ENCODE measurements around the gene HBZ.
"Not testable (repeated sequence)": the region's sequence is repeated elsewhere in the genome, so short reads cannot be mapped to it uniquely, and the experiment has no call there.

The HBZ gene

DNA sequence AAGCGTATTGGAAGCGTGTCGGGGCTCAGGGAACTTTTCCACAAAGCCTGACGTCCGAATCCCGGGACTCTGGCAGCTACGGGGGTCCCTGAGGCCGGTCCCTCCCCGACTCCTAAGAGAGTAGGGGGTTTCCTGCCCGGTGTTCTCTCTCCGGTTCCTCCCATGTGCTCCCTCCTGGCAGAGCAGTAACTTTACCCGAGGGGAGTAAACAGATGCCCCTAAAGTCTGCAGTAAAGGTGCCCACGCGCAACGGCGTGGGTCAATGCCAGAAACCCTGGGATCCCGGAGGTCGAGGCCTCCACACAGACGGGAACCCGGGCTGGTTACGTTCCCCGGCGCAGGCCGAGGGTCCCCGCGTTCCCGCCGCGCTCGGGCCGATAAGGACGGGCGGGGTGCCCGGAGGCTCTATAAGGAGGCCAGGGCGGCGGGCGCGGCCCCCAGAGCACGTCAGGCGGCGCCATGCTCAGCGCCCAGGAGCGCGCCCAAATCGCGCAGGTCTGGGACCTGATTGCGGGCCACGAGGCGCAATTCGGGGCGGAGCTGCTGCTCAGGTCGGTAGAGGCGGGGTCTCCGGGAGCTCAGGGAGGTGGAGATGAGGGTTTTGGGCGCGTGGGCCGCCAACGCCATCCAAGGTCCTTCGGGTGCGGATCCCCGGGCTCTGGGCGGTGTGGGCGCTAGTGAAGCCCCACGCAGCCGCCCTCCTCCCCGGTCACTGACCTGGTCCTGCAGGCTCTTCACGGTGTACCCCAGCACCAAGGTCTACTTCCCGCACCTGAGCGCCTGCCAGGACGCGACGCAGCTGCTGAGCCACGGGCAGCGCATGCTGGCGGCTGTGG, 13.3 kb downstream of the HBZ start, which contains the start of gene HBM:
TSS of gene HBM (plus strand) at position 440 of the 836 bp plus-strand sequence. CDS start at position 460, 20 bp downstream.
- no peak for DNase-seq (ENCODE audit: low spot score)

DNA sequence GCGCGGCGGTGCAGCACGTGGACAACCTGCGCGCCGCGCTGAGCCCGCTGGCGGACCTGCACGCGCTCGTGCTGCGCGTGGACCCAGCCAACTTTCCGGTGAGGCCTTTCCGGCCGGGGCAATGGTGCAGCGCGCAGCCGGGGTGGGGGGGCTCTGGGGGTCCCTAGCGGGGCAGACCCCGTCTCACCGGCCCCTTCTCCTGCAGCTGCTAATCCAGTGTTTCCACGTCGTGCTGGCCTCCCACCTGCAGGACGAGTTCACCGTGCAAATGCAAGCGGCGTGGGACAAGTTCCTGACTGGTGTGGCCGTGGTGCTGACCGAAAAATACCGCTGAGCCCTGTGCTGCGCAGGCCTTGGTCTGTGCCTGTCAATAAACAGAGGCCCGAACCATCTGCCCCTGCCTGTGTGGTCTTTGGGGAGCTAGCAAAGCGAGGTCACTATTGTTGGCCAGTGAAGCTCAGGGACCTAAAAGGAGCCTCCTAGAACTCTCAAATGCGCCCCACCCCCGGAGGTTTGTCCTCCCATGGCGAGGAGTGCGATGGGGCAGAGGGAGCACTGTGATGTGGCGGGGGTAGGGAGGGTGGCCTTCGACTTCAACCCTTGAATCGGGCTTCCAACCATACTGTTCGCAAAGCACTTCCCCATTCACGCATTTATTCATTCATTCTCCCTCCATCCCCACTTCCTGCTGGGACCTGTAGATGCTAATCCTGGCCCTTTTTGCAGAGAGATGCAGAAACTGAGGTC, 14.1 kb downstream of the HBZ start:
- no peak for DNase-seq (ENCODE audit: low spot score)

DNA sequence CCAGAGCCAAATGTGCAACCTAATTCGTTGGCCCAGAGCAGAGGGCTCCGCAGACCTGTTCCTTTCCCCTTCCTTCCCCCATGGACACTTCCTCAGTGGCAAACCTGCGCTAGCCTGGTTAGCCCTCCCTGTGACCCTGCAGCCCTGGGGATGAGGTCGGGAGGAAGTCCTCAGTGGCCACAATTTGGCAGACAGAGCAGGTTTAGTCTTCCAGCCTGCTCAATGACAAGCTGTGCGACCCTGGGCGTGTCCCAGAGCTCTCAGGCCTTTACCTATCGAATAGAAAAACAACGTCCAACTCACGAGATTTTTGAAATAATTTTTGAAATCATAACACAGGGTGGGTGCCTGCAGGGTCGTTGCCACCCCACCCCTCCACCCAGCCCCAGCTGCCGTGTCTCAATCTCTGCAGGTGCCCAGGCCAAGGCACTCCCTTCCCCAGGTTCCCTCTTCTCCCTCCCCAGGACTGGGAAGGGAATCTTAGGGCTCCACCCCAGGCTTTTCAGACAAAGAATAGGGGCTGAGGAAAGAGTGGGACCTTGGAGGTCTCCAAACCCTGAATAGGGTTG, 14.8 kb downstream of the HBZ start:
- no peak for DNase-seq (ENCODE audit: low spot score)

DNA sequence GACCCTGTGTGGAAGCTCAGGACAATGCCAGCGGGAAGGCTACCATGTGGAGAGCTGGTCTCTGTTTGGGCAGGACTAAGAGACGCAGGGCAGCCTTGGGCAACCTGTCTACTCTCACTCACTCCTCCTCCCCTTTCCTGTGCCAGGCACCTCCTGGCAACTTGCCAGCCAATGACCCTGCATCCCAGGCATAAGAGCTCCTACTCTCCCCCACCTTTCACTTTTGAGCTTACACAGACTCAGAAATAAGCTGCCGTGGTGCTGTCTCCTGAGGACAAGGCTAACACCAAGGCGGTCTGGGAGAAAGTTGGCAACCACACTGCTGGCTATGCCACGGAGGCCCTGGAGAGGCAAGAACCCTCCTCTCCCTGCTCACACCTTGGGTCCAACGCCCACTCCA, 16.0 kb downstream of the HBZ start:
- no peak for DNase-seq (ENCODE audit: low spot score)

DNA sequence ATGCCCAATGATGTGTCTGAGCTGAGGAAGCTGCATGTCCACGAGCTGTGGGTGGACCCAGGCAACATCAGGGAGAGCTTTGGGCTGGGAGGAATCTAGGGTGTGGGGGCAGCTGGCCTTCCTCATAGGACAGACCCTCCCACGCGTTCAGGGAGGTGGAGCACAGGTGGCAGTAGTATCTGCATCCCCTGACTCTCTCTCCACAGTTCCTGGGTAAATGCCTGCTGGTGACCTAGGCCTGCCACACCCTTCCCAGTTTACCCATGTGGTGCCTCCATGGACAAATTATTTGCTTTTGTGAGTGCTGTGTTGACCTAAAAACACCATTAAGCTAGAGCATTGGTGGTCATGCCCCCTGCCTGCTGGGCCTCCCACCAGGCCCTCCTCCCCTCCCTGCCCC, 16.6 kb downstream of the HBZ start:
- DNase-seq (ENCODE audit: low spot score) = no peak

DNA sequence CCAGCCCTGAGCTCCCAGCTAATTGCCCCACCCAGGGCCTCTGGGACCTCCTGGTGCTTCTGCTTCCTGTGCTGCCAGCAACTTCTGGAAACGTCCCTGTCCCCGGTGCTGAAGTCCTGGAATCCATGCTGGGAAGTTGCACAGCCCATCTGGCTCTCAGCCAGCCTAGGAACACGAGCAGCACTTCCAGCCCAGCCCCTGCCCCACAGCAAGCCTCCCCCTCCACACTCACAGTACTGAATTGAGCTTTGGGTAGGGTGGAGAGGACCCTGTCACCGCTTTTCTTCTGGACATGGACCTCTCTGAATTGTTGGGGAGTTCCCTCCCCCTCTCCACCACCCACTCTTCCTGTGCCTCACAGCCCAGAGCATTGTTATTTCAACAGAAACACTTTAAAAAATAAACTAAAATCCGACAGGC, 17.7 kb downstream of the HBZ start:
- DNase-seq (ENCODE audit: low spot score) = not testable (repeated sequence)

DNA sequence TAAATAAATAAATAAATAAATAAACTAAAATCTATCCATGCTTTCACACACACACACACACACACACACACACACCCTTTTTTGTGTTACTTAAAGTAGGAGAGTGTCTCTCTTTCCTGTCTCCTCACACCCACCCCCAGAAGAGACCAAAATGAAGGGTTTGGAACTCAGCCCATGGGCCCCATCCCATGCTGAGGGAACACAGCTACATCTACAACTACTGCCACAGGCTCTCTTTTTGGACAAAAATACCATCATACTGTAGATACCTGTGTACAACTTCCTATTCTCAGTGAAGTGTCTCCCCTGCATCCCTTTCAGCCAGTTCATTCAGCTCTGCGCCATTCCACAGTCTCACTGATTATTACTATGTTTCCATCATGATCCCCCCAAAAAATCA, 18.3 kb downstream of the HBZ start:
- no peak for DNase-seq (ENCODE audit: low spot score)

DNA sequence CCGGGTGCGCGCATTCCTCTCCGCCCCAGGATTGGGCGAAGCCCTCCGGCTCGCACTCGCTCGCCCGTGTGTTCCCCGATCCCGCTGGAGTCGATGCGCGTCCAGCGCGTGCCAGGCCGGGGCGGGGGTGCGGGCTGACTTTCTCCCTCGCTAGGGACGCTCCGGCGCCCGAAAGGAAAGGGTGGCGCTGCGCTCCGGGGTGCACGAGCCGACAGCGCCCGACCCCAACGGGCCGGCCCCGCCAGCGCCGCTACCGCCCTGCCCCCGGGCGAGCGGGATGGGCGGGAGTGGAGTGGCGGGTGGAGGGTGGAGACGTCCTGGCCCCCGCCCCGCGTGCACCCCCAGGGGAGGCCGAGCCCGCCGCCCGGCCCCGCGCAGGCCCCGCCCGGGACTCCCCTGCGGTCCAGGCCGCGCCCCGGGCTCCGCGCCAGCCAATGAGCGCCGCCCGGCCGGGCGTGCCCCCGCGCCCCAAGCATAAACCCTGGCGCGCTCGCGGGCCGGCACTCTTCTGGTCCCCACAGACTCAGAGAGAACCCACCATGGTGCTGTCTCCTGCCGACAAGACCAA, 20.0 kb downstream of the HBZ start, which contains the start of gene HBA2:
TSS of gene HBA2 (plus strand) at position 503 of the 568 bp plus-strand sequence. CDS start at position 540, 37 bp downstream.
- not testable (repeated sequence) for DNase-seq (ENCODE audit: low spot score)

DNA sequence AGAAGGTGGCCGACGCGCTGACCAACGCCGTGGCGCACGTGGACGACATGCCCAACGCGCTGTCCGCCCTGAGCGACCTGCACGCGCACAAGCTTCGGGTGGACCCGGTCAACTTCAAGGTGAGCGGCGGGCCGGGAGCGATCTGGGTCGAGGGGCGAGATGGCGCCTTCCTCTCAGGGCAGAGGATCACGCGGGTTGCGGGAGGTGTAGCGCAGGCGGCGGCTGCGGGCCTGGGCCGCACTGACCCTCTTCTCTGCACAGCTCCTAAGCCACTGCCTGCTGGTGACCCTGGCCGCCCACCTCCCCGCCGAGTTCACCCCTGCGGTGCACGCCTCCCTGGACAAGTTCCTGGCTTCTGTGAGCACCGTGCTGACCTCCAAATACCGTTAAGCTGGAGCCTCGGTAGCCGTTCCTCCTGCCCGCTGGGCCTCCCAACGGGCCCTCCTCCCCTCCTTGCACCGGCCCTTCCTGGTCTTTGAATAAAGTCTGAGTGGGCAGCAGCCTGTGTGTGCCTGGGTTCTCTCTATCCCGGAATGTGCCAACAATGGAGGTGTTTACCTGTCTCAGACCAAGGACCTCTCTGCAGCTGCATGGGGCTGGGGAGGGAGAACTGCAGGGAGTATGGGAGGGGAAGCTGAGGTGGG, 20.9 kb downstream of the HBZ start:
- DNase-seq (ENCODE audit: low spot score) = not testable (repeated sequence)

DNA sequence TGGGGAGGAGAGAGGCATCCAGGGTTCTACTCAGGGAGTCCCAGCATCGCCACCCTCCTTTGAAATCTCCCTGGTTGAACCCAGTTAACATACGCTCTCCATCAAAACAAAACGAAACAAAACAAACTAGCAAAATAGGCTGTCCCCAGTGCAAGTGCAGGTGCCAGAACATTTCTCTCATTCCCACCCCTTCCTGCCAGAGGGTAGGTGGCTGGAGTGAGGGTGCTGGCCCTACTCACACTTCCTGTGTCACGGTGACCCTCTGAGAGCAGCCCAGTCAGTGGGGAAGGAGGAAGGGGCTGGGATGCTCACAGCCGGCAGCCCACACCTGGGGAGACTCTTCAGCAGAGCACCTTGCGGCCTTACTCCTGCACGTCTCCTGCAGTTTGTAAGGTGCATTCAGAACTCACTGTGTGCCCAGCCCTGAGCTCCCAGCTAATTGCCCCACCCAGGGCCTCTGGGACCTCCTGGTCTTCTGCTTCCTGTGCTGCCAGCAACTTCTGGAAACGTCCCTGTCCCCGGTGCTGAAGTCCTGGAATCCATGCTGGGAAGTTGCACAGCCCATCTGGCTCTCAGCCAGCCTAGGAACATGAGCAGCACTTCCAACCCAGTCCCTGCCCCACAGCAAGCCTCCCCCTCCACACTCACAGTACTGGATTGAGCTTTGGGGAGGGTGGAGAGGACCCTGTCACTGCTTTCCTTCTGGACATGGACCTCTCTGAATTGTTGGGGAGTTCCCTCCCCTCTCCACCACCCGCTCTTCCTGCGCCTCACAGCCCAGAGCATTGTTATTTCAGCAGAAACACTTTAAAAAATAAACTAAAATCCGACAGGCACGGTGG, 21.7 kb downstream of the HBZ start:
- DNase-seq (ENCODE audit: low spot score) = not testable (repeated sequence)

DNA sequence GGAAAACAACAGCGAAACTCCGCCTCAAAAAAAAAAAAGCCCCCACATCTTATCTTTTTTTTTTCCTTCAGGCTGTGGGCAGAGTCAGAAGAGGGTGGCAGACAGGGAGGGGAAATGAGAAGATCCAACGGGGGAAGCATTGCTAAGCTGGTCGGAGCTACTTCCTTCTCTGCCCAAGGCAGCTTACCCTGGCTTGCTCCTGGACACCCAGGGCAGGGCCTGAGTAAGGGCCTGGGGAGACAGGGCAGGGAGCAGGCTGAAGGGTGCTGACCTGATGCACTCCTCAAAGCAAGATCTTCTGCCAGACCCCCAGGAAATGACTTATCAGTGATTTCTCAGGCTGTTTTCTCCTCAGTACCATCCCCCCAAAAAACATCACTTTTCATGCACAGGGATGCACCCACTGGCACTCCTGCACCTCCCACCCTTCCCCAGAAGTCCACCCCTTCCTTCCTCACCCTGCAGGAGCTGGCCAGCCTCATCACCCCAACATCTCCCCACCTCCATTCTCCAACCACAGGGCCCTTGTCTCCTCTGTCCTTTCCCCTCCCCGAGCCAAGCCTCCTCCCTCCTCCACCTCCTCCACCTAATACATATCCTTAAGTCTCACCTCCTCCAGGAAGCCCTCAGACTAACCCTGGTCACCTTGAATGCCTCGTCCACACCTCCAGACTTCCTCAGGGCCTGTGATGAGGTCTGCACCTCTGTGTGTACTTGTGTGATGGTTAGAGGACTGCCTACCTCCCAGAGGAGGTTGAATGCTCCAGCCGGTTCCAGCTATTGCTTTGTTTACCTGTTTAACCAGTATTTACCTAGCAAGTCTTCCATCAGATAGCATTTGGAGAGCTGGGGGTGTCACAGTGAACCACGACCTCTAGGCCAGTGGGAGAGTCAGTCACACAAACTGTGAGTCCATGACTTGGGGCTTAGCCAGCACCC, 22.8 kb downstream of the HBZ start:
- DNase-seq (ENCODE audit: low spot score) = no peak

DNA sequence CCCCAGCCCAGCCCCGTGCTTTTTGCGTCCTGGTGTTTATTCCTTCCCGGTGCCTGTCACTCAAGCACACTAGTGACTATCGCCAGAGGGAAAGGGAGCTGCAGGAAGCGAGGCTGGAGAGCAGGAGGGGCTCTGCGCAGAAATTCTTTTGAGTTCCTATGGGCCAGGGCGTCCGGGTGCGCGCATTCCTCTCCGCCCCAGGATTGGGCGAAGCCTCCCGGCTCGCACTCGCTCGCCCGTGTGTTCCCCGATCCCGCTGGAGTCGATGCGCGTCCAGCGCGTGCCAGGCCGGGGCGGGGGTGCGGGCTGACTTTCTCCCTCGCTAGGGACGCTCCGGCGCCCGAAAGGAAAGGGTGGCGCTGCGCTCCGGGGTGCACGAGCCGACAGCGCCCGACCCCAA, 23.6 kb downstream of the HBZ start:
- DNase-seq (ENCODE audit: low spot score) = not testable (repeated sequence)

DNA sequence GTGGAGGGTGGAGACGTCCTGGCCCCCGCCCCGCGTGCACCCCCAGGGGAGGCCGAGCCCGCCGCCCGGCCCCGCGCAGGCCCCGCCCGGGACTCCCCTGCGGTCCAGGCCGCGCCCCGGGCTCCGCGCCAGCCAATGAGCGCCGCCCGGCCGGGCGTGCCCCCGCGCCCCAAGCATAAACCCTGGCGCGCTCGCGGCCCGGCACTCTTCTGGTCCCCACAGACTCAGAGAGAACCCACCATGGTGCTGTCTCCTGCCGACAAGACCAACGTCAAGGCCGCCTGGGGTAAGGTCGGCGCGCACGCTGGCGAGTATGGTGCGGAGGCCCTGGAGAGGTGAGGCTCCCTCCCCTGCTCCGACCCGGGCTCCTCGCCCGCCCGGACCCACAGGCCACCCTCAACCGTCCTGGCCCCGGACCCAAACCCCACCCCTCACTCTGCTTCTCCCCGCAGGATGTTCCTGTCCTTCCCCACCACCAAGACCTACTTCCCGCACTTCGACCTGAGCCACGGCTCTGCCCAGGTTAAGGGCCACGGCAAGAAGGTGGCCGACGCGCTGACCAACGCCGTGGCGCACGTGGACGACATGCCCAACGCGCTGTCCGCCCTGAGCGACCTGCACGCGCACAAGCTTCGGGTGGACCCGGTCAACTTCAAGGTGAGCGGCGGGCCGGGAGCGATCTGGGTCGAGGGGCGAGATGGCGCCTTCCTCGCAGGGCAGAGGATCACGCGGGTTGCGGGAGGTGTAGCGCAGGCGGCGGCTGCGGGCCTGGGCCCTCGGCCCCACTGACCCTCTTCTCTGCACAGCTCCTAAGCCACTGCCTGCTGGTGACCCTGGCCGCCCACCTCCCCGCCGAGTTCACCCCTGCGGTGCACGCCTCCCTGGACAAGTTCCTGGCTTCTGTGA, 24.3 kb downstream of the HBZ start, which contains the start of gene HBA1:
TSS of gene HBA1 (plus strand) at position 204 of the 906 bp plus-strand sequence. CDS start at position 241, 37 bp downstream.
- DNase-seq (ENCODE audit: low spot score) = not testable (repeated sequence)

DNA sequence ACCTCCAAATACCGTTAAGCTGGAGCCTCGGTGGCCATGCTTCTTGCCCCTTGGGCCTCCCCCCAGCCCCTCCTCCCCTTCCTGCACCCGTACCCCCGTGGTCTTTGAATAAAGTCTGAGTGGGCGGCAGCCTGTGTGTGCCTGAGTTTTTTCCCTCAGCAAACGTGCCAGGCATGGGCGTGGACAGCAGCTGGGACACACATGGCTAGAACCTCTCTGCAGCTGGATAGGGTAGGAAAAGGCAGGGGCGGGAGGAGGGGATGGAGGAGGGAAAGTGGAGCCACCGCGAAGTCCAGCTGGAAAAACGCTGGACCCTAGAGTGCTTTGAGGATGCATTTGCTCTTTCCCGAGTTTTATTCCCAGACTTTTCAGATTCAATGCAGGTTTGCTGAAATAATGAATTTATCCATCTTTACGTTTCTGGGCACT, 25.0 kb downstream of the HBZ start:
- DNase-seq (ENCODE audit: low spot score) = no peak

DNA sequence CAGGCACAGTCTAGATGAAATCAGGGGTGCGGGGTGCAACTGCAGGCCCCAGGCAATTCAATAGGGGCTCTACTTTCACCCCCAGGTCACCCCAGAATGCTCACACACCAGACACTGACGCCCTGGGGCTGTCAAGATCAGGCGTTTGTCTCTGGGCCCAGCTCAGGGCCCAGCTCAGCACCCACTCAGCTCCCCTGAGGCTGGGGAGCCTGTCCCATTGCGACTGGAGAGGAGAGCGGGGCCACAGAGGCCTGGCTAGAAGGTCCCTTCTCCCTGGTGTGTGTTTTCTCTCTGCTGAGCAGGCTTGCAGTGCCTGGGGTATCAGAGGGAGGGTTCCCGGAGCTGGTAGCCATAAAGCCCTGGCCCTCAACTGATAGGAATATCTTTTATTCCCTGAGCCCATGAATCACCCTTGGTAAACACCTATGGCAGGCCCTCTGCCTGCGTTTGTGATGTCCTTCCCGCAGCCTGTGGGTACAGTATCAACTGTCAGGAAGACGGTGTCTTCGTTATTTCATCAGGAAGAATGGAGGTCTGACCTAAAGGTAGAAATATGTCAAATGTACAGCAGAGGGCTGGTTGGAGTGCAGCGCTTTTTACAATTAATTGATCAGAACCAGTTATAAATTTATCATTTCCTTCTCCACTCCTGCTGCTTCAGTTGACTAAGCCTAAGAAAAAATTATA, 25.7 kb downstream of the HBZ start:
- no peak for DNase-seq (ENCODE audit: low spot score)

DNA sequence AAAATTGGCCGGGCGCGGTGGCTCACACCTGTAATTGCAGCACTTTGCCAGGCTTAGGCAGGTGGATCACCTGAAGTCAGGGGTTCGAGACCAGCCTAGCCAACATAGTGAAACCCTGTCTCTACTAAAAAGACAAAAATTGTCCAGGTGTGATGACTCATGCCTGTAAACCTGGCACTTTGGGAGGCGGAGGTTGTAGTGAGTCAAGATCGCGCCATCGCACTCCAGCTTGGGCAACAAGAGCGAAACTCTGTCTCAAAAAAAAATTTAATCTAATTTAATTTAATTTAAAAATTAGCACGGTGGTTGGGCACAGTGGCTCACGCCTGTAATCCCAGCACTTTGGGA, 26.2 kb downstream of the HBZ start:
- DNase-seq (ENCODE audit: low spot score) = no peak

DNA sequence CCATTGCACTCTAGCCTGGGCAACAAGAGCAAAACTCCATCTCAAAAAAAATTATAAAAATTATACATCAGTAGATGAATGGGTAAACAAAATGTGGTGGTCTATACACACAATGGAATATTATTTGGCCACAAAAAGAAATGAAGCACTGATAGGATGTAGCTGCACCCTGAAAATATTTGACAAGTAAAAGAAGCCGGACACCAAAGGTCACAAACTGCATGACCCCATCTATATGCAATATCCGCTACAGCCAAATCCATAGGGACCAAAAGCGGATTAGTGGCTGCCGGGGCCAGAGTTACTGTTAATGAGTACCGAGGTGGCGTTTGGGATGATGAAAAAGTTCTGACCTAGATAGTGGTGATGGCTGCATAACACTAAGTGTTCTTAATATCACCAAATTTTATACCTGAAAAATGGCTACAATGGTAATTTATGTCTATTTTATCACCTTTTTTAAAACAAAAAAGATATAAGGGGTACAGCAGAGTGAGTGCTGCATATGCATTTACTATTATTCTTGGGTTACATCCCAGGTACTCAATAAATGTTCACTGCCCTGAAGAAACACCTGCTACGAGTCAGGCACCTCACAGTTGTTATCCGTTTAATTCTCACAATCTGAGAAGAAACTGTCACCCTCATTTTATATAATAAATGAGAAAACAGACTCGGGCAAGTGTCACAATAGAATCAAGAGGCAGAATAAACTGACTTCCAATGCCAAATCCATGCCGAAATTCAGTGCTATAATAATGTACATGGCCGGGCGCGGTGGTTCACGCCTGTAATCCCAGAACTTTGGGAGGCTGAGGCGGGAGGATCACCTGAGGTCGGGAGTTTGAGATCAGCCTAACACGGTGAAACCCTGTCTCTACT, 27.0 kb downstream of the HBZ start:
- no peak for DNase-seq (ENCODE audit: low spot score)

Measured in kidney tubule cell (primary cell).